ENCODE measurements around the gene UBASH3B. TPM values are rescaled to one million over a fixed set of nuclear protein-coding genes. Genes with fewer than 3 reads are reported as not detected.

Gene UBASH3B
- total and polyA plus RNA-seq, 2 of the 13 experiments (the other 11 are each of a cell fraction or from before 2014, with no cell fraction given), result 4.4 to 7.6 TPM

DNA sequence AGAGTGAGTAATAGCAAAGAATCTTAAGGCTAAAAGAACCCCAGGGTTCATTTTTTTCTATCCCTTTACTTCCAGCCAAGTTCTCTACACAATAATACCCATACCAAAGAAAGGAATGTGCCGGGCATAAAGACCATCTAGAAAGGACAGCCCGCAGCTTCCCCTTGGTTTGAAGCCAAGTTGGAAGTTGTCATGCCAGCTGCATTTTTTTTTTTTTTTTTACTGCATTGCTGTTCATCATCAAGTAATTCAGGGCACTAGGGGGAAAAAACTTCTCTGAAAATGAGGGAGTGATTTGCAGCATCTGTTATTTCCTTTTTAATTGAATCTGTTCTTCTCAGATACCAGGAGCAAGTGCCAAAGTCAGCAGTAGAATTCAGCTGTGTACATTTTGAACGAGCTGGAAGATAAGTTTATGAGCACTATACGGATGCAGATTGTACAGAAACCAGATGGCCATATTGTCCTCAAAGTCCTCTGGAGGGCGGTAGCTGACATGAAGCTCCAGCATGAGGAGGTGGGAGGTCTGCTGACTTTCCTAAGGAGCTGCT, 56.4 kb downstream of the UBASH3B start:
- no peaks in the 10 kb centered on the region for H3K36me3 ChIP-seq (replicated peaks in 1 of 2; ENCODE audit: control insufficient read depth in 1 of 2, insufficient read depth in 2 of 2, low read length in 2 of 2)
- H3K4me3 ChIP-seq (replicated peaks in 1 of 3; ENCODE audit: insufficient read depth in 1 of 3, low read depth in 2 of 3, low read length in 3 of 3), result no peak overlapping the region
- H3K9me3 ChIP-seq (ENCODE audit: low read length), result no peaks in the 10 kb centered on the region
- DNase-seq (ENCODE audit: low spot score) (no peak), FAIRE-seq (no peak), ATAC-seq (no peak)
- BruUV-seq (replicated peaks), result no TSS peak
- in situ Hi-C loops (cut with HindIII; ENCODE audit: extremely low pct_ligation_motif_present, low pct_unique_long_range_greater_than_20kb) (no loop called here), intact Hi-C loops (cut with micrococcal nuclease; ENCODE audit: unreplicated experiment) (no loop called here)
- POLR2A ChIA-PET, result no interaction called here
- no peak overlapping the region for H2AFZ ChIP-seq (ENCODE audit: low read length)
- CTCF ChIA-PET (ENCODE audit: low intra/inter-chr PET ratio, low total read pairs), result no interaction called here
- WGBS (ENCODE audit: low lambda C conversion rate), result 87% methylated on average over 5 of the region's 5 CpGs
- no peak overlapping the region for H3K9ac ChIP-seq (ENCODE audit: insufficient read depth, low read depth, low read length)
- H3K4me2 ChIP-seq (ENCODE audit: low read depth, low read length), result no peak overlapping the region
- H3K27me3 ChIP-seq (ENCODE audit: control insufficient read depth in 1 of 2, insufficient read depth in 2 of 2, low read length in 2 of 2), result no peaks in the 10 kb centered on the region
- no peaks in the 10 kb centered on the region for H4K20me1 ChIP-seq (ENCODE audit: insufficient read depth, low read length)
- no peaks in the 10 kb centered on the region for H3K79me2 ChIP-seq (ENCODE audit: insufficient read depth, low read length)
- H3K27ac ChIP-seq (ENCODE audit: extremely low read length, insufficient read depth, low read length), result no peak overlapping the region
- peaks cover 14% of the 10 kb centered on the region for H3K4me1 ChIP-seq (ENCODE audit: insufficient read depth, low read length)
- TF ChIP-seq WIZ (CRISPR knock-in tag; IDR thresholded peaks at IDR 0.05) (no peak), GFI1 (CRISPR knock-in tag; IDR thresholded peaks at IDR 0.05; ENCODE audit: borderline replicate concordance) (no peak), PHF5A (CRISPR knock-in tag; IDR thresholded peaks at IDR 0.05; ENCODE audit: low read depth, unreplicated experiment) (no peak), ZNF30 (CRISPR knock-in tag; IDR thresholded peaks at IDR 0.05) (no peak), ZNF225 (CRISPR knock-in tag; IDR thresholded peaks at IDR 0.05) (no peak)
- TF ChIP-seq, protein P1, sequence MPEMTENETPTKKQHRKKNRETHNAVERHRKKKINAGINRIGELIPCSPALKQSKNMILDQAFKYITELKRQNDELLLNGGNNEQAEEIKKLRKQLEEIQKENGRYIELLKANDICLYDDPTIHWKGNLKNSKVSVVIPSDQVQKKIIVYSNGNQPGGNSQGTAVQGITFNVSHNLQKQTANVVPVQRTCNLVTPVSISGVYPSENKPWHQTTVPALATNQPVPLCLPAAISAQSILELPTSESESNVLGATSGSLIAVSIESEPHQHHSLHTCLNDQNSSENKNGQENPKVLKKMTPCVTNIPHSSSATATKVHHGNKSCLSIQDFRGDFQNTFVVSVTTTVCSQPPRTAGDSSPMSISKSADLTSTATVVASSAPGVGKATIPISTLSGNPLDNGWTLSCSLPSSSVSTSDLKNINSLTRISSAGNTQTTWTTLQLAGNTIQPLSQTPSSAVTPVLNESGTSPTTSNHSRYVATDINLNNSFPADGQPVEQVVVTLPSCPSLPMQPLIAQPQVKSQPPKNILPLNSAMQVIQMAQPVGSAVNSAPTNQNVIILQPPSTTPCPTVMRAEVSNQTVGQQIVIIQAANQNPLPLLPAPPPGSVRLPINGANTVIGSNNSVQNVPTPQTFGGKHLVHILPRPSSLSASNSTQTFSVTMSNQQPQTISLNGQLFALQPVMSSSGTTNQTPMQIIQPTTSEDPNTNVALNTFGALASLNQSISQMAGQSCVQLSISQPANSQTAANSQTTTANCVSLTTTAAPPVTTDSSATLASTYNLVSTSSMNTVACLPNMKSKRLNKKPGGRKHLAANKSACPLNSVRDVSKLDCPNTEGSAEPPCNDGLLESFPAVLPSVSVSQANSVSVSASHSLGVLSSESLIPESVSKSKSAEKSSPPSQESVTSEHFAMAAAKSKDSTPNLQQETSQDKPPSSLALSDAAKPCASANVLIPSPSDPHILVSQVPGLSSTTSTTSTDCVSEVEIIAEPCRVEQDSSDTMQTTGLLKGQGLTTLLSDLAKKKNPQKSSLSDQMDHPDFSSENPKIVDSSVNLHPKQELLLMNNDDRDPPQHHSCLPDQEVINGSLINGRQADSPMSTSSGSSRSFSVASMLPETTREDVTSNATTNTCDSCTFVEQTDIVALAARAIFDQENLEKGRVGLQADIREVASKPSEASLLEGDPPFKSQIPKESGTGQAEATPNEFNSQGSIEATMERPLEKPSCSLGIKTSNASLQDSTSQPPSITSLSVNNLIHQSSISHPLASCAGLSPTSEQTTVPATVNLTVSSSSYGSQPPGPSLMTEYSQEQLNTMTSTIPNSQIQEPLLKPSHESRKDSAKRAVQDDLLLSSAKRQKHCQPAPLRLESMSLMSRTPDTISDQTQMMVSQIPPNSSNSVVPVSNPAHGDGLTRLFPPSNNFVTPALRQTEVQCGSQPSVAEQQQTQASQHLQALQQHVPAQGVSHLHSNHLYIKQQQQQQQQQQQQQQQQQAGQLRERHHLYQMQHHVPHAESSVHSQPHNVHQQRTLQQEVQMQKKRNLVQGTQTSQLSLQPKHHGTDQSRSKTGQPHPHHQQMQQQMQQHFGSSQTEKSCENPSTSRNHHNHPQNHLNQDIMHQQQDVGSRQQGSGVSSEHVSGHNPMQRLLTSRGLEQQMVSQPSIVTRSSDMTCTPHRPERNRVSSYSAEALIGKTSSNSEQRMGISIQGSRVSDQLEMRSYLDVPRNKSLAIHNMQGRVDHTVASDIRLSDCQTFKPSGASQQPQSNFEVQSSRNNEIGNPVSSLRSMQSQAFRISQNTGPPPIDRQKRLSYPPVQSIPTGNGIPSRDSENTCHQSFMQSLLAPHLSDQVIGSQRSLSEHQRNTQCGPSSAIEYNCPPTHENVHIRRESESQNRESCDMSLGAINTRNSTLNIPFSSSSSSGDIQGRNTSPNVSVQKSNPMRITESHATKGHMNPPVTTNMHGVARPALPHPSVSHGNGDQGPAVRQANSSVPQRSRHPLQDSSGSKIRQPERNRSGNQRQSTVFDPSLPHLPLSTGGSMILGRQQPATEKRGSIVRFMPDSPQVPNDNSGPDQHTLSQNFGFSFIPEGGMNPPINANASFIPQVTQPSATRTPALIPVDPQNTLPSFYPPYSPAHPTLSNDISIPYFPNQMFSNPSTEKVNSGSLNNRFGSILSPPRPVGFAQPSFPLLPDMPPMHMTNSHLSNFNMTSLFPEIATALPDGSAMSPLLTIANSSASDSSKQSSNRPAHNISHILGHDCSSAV (CRISPR knock-in tag; IDR thresholded peaks at IDR 0.05; ENCODE audit: borderline replicate concordance), result no peak
- TF ChIP-seq, protein P2, sequence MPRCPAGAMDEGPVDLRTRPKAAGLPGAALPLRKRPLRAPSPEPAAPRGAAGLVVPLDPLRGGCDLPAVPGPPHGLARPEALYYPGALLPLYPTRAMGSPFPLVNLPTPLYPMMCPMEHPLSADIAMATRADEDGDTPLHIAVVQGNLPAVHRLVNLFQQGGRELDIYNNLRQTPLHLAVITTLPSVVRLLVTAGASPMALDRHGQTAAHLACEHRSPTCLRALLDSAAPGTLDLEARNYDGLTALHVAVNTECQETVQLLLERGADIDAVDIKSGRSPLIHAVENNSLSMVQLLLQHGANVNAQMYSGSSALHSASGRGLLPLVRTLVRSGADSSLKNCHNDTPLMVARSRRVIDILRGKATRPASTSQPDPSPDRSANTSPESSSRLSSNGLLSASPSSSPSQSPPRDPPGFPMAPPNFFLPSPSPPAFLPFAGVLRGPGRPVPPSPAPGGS (CRISPR knock-in tag; IDR thresholded peaks at IDR 0.05), result no peak
- TF ChIP-seq, protein P3, sequence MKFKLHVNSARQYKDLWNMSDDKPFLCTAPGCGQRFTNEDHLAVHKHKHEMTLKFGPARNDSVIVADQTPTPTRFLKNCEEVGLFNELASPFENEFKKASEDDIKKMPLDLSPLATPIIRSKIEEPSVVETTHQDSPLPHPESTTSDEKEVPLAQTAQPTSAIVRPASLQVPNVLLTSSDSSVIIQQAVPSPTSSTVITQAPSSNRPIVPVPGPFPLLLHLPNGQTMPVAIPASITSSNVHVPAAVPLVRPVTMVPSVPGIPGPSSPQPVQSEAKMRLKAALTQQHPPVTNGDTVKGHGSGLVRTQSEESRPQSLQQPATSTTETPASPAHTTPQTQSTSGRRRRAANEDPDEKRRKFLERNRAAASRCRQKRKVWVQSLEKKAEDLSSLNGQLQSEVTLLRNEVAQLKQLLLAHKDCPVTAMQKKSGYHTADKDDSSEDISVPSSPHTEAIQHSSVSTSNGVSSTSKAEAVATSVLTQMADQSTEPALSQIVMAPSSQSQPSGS (CRISPR knock-in tag; IDR thresholded peaks at IDR 0.05), result no peak
- TF ChIP-seq, protein P4, sequence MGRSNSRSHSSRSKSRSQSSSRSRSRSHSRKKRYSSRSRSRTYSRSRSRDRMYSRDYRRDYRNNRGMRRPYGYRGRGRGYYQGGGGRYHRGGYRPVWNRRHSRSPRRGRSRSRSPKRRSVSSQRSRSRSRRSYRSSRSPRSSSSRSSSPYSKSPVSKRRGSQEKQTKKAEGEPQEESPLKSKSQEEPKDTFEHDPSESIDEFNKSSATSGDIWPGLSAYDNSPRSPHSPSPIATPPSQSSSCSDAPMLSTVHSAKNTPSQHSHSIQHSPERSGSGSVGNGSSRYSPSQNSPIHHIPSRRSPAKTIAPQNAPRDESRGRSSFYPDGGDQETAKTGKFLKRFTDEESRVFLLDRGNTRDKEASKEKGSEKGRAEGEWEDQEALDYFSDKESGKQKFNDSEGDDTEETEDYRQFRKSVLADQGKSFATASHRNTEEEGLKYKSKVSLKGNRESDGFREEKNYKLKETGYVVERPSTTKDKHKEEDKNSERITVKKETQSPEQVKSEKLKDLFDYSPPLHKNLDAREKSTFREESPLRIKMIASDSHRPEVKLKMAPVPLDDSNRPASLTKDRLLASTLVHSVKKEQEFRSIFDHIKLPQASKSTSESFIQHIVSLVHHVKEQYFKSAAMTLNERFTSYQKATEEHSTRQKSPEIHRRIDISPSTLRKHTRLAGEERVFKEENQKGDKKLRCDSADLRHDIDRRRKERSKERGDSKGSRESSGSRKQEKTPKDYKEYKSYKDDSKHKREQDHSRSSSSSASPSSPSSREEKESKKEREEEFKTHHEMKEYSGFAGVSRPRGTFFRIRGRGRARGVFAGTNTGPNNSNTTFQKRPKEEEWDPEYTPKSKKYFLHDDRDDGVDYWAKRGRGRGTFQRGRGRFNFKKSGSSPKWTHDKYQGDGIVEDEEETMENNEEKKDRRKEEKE (IDR thresholded peaks at IDR 0.05), result no peak

All from HepG2 (cell line).